Activated B cell treated with CpG ODN at 0.5 μM for 24 hours (primary cell): ENCODE data around the gene TEAD1. TPM values are rescaled to one million over a fixed set of nuclear protein-coding genes. Genes with fewer than 3 reads are reported as not detected.

Experiments
- ATAC-seq: fragments of 200-7000 bp; cut with Tn5 transposase; one replicate; pipeline ENCODE4 v1.10.0; 2021; ENCODE audit warnings: low read depth, mild to moderate bottlenecking, moderate library complexity
- CTCF ChIA-PET: fragments of 350-600 bp; sonication (Branson Sonifier 250); formaldehyde crosslinking; loops from one replicate; lab custom pipeline; 2021; ENCODE audit warnings: antibody characterized with exemption; lab: Charles Lee
- POLR2A ChIA-PET: fragments of 350-600 bp; sonication (Branson Sonifier 250); formaldehyde crosslinking; loops from one replicate; lab custom pipeline; 2021; ENCODE audit warnings: antibody characterized with exemption; lab: Charles Lee
- DNase-seq: peaks from one replicate; pipeline ENCODE4 v3.0.0; 2022
- H3K27ac Mint-ChIP-seq: one replicate; pipeline ENCODE4 v1.8.0; 2020; ENCODE audit warnings: mixed read lengths
- H3K27me3 Mint-ChIP-seq: one replicate; pipeline ENCODE4 v1.8.0; 2021; ENCODE audit warnings: mixed read lengths
- H3K36me3 Mint-ChIP-seq: one replicate; pipeline ENCODE4 v1.8.0; 2021; ENCODE audit warnings: low read depth, mixed read lengths
- H3K4me1 Mint-ChIP-seq: one replicate; pipeline ENCODE4 v1.8.0; 2021; ENCODE audit warnings: mixed read lengths
- H3K4me3 Mint-ChIP-seq: one replicate; pipeline ENCODE4 v1.8.0; 2020; ENCODE audit warnings: mild to moderate bottlenecking, mixed read lengths
- H3K9me3 Mint-ChIP-seq: one replicate; pipeline ENCODE4 v1.8.0; 2020; ENCODE audit warnings: mixed read lengths
- intact Hi-C: fragments of 100-400 bp; cut with micrococcal nuclease; formaldehyde crosslinking; loops from one replicate; pipeline ENCODE4 v1.15.1; 2024
- total RNA-seq: library from RNA; stranded (reverse); gene quantifications from 2 replicates; pipeline ENCODE4 v1.2.3, GENCODE V29; 2022
- TF ChIP-seq, protein P1 (sequence below): fragments of 200-600 bp; IDR thresholded peaks from one replicate; pipeline ENCODE4 v1.8.0; 2022; ENCODE audit warnings: antibody characterized with exemption, mild to moderate bottlenecking

Gene TEAD1
- total RNA-seq, 1 donor from 2014 or later: 0.07 TPM

DNA sequence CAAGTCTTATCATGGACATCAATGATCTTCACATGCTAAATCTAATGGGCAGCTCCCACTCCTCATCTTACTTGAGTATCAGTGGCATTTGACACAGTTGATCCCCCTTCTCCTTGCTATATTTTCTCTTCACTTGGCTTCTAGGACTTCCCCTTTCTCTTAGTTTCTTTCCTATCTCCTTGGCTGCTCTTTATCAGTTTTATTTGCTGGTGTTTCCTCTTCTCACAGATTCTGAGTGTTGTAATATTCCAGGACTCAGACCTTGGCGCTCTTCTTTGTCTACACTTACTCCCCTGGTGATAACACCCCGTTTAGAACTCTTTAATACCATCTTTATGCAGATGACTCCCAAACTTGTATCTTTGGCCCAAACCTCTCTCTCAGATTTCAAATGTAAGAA lies 301.0 kb downstream of the TEAD1 start:
- peaks cover 8% of the 10 kb centered on the region for H3K27me3 Mint-ChIP-seq
- no peak for DNase-seq
- no peak overlapping the region for H3K4me3 Mint-ChIP-seq
- intact Hi-C loops: no loop called here
- H3K36me3 Mint-ChIP-seq: no peaks in the 10 kb centered on the region
- no peak overlapping the region for H3K27ac Mint-ChIP-seq
- no peak for ATAC-seq
- POLR2A ChIA-PET: no interaction called here
- H3K4me1 Mint-ChIP-seq: no peaks in the 10 kb centered on the region
- no peaks in the 10 kb centered on the region for H3K9me3 Mint-ChIP-seq
- TF ChIP-seq, protein P1, sequence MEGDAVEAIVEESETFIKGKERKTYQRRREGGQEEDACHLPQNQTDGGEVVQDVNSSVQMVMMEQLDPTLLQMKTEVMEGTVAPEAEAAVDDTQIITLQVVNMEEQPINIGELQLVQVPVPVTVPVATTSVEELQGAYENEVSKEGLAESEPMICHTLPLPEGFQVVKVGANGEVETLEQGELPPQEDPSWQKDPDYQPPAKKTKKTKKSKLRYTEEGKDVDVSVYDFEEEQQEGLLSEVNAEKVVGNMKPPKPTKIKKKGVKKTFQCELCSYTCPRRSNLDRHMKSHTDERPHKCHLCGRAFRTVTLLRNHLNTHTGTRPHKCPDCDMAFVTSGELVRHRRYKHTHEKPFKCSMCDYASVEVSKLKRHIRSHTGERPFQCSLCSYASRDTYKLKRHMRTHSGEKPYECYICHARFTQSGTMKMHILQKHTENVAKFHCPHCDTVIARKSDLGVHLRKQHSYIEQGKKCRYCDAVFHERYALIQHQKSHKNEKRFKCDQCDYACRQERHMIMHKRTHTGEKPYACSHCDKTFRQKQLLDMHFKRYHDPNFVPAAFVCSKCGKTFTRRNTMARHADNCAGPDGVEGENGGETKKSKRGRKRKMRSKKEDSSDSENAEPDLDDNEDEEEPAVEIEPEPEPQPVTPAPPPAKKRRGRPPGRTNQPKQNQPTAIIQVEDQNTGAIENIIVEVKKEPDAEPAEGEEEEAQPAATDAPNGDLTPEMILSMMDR: no peak
- CTCF ChIA-PET: interaction anchor here (1.2 kb wide), 1 partner anchor 14 kb away, joined by 4 read pairs; no protein-coding TSS in a partner anchor

DNA sequence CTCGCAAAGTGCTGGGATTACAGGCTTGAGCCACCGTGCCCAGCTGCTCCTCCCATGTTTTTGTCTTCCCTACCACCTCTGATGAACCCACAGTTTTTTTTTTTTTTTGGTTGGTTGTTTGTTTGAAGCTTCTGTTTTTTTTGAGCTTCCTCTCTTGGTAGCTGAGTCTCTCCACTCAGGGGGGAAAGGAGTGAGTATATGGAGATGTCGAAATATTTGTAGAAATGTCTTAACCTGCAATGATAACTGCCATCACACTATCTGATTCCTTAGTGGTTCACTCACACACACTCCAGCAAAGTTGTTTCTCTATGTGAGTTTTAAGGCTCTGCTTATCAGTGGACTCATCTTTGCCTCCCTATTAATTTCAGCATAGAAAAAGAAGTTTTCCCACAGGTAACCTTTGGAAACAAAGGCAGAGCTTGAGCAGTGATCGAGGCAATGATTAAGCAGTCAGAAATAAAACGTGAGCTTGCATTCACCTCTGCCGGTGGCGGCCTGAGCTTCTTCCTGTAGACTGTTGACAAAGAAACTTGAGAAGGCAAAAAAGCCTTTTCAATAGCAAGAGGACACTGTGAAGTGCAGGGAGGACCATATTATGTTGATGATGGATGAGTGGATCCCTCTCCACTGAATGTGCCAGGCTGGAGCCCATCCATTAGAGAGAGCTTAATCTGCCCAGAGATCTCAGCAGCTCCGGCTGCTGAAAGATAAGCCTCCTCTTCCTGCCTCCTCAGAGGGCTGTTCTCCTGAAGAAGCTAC lies 305.9 kb downstream of the TEAD1 start:
- intact Hi-C loops: no loop called here
- H3K9me3 Mint-ChIP-seq: no peaks in the 10 kb centered on the region
- H3K36me3 Mint-ChIP-seq: no peaks in the 10 kb centered on the region
- H3K4me3 Mint-ChIP-seq: no peak overlapping the region
- no peak overlapping the region for H3K27ac Mint-ChIP-seq
- H3K4me1 Mint-ChIP-seq: no peaks in the 10 kb centered on the region
- TF ChIP-seq, protein P1: no peak
- ChIA-PET CTCF (interaction anchor here (0.6 kb wide), 1 partner anchor 11 kb away, joined by 3 read pairs; no protein-coding TSS in a partner anchor), POLR2A (no interaction called here)
- ATAC-seq: no peak
- H3K27me3 Mint-ChIP-seq: peaks cover 11% of the 10 kb centered on the region
- DNase-seq: no peak

DNA sequence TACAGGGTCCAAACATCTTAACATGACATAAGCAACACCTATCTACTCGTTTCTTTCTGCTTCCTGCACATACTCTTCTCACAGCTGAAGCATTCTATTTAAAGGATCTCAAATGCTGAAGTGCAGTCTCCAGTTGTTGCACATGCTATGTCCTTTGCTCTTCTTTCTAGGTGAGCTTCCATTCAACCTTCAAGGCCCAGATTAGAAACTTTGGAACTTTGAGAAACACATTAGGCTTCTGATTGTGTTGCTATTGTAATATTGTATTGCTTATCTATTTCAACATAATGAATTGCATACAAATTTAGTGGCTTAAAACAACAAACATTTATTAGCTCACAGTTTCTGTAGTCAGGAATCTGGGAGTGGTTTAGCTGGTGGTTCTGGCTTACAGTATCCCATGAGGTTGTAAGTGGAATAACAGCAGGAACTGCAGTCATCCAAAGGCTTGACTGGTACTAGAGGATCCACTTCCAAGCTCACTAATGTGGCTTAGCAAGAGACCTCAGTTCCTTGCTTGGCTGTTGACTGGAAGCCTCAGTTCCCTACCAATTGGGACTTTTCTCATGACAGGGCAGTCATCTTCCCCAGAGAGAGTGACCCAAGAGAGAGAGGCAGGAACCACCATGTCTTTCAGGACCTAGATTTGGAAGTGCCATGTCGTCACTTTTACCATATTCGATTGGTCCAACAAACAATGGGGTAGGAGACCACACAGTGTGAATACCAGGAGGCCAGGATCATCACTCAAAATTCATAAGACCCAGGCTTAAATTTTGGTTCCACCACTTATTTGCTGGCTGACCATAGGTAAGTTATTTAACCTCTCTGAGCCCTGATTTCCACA lies 307.7 kb downstream of the TEAD1 start:
- no peak for ATAC-seq
- intact Hi-C loops: no loop called here
- H3K27ac Mint-ChIP-seq: no peak overlapping the region
- ChIA-PET POLR2A (no interaction called here), CTCF (no interaction called here)
- peaks cover 11% of the 10 kb centered on the region for H3K27me3 Mint-ChIP-seq
- H3K9me3 Mint-ChIP-seq: no peaks in the 10 kb centered on the region
- H3K4me1 Mint-ChIP-seq: no peaks in the 10 kb centered on the region
- TF ChIP-seq, protein P1: no peak
- no peaks in the 10 kb centered on the region for H3K36me3 Mint-ChIP-seq
- no peak for DNase-seq
- H3K4me3 Mint-ChIP-seq: no peak overlapping the region

DNA sequence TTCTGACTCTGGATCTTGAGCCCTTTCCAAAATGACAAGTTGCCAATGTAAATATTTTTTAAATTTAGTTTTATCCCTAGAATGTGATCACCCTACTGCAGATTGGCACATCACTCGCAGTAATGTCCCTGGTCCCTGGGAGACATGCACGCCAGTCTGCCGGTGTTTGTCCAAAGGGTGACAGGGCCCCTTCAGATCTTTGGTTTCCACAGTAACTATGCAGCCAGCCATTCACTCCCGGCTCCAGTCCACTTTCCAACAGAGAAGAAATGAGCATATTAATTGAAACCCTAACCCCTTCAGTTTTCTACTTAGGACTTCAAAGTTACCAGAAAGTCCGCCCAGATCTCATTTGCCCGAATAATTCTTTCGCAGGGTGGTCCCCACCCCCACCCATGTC lies 309.1 kb downstream of the TEAD1 start:
- Mint-ChIP-seq H3K9me3 (no peaks in the 10 kb centered on the region), H3K36me3 (no peaks in the 10 kb centered on the region), H3K4me1 (no peaks in the 10 kb centered on the region), H3K27ac (no peak overlapping the region), H3K27me3 (peaks cover 9% of the 10 kb centered on the region), H3K4me3 (no peak overlapping the region)
- POLR2A ChIA-PET: no interaction called here
- CTCF ChIA-PET: no interaction called here
- ATAC-seq (no peak), DNase-seq (no peak)
- intact Hi-C loops: no loop called here
- TF ChIP-seq, protein P1: no peak

DNA sequence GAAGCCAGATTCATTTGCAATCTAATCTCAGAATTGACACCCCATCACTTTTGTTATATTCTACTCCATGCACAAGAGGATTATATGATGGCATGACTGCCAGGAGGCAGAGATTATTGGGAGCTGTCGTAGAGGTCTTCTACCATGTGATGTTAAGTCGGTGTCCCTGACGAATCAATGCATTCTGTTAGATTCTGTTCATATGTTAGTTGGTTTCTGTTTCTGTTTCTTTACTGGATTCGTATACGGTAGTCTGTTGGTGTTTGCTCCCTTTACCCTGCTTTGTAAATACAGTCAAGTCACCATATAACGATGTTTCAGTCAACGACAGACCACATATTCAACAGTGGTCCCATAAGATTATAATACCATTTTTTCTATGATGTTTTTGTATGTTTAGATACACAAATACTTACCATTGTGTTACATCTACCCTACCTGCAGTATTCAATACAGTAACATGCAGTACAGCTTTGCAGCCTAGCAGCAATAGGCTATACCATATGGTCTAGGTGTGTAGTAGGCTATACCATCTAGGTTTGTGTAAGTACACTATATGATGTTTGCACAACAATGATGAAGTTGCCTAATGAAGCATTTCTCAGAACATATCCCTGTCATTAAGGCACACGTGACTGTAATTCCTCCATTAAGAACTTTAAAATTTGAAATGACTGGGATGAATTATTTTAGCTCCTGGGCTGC lies 312.1 kb downstream of the TEAD1 start:
- intact Hi-C loops: no loop called here
- no peaks in the 10 kb centered on the region for H3K9me3 Mint-ChIP-seq
- DNase-seq (no peak), ATAC-seq (no peak)
- peaks cover 7% of the 10 kb centered on the region for H3K27me3 Mint-ChIP-seq
- no peaks in the 10 kb centered on the region for H3K4me1 Mint-ChIP-seq
- H3K4me3 Mint-ChIP-seq: no peak overlapping the region
- TF ChIP-seq, protein P1: no peak
- H3K36me3 Mint-ChIP-seq: no peaks in the 10 kb centered on the region
- CTCF ChIA-PET: no interaction called here
- no peak overlapping the region for H3K27ac Mint-ChIP-seq
- POLR2A ChIA-PET: no interaction called here
